WI38 (cell line): ENCODE results near the gene LAMC1.
"Not testable (repeated sequence)": the region's sequence is repeated elsewhere in the genome, so short reads cannot be mapped to it uniquely, and the experiment has no call there.

Source experiments
- H3K4me3 ChIP-seq: 2 replicates; pipeline ENCODE4 v1.5.1; 2011; ENCODE audit warnings: low read depth, mild to moderate bottlenecking, control low read depth, low read length
- TF ChIP-seq, protein P1 (sequence below): IDR thresholded peaks from 2 replicates; pipeline ENCODE4 v1.5.1; 2012; ENCODE audit warnings: low read depth, mild to moderate bottlenecking, control low read depth, low read length

The LAMC1 gene

DNA sequence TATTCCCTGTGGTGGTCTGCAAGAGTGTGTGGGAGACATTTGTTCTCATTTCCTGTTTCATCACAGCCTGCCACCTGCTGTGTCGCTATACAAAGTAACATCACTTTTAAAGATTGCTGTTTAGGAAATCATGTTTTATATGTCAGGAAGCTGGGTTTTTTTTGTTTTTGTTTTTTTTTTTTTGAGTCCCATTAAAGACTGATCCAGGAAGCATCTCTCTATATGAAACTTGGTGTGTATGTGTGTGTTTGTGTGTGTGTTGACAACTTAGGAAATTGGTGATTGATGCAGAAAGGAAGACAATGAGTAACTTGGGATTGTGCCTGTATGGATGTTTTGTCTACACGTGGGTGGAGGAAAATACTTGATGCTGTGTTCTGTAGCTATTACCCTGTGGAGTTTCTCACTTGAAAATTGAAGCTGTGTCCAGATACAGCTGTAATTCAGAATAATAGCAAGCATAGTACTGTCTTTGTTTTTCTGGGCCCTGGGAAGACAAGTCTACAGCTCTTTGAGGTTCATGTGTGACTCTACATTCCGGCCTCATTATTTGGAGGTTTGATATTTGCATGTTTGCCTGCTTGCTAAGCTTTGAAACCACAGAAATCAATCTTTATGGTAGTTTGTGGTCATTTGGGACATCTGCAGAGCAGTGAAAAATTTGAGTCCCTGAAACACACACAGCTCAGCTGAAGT, 47.9 kb downstream of the LAMC1 start:
- no peak overlapping the region for H3K4me3 ChIP-seq
- TF ChIP-seq, protein P1, sequence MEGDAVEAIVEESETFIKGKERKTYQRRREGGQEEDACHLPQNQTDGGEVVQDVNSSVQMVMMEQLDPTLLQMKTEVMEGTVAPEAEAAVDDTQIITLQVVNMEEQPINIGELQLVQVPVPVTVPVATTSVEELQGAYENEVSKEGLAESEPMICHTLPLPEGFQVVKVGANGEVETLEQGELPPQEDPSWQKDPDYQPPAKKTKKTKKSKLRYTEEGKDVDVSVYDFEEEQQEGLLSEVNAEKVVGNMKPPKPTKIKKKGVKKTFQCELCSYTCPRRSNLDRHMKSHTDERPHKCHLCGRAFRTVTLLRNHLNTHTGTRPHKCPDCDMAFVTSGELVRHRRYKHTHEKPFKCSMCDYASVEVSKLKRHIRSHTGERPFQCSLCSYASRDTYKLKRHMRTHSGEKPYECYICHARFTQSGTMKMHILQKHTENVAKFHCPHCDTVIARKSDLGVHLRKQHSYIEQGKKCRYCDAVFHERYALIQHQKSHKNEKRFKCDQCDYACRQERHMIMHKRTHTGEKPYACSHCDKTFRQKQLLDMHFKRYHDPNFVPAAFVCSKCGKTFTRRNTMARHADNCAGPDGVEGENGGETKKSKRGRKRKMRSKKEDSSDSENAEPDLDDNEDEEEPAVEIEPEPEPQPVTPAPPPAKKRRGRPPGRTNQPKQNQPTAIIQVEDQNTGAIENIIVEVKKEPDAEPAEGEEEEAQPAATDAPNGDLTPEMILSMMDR, result no peak

DNA sequence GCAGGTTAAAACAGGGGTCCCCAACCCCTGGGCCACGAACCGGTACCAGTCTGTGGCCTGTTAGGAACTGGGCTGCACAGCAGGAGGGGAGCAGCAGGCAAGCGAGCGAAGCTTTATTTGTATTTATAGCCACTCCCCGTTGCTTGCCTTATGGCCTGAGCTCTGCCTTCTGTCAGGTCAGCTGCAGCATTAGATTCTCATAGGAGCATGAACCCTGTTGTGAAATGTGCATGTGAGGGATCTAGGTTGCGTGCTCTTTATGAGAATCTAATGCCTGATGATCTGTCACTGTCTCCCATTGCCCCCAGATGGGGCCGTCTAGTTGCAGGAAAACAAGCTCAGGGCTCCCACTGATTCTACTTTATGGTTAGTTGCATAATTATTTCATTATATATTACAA, 49.4 kb downstream of the LAMC1 start:
- H3K4me3 ChIP-seq, result not testable (repeated sequence)

DNA sequence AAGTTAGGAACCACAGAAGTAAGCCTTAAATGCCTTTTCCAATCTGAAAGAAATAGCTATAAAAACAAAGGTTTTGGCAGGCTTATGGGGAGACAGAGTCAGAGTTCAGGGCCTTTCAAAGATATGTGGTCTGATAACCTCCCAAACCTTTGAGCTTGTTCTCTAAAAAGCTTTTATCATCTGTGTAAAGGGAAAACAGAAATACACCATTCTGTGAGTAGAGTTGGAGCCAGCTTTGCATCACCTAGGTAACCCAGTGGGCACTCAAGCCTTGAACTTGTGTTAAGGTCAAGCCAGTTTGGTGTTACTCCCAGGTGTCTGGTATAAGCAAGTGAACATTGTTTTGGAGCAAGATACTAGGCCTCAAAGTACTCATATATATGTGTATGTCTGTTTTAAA, 50.1 kb downstream of the LAMC1 start:
- no peak overlapping the region for H3K4me3 ChIP-seq
- TF ChIP-seq, protein P1, result no peak

DNA sequence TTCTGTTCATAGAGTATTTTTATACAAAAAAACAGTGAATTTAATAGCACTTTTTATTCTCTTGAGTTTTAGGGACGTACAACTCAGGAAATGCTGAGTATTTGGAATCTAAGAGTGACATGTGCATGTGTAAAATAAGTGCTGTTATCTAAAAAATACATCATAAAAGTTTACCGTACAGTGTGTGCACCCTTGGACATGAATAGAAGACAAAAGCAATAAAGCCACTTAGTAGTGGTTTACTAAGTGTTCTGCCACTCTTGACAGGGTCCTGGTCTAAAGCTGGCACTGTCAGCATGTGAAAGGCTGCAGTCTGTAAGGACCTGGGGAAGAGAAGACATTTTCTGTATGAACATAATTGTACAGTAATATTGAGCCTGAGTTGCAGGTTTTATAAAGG, 51.0 kb downstream of the LAMC1 start:
- H3K4me3 ChIP-seq, result no peak overlapping the region
- TF ChIP-seq, protein P1, result no peak

DNA sequence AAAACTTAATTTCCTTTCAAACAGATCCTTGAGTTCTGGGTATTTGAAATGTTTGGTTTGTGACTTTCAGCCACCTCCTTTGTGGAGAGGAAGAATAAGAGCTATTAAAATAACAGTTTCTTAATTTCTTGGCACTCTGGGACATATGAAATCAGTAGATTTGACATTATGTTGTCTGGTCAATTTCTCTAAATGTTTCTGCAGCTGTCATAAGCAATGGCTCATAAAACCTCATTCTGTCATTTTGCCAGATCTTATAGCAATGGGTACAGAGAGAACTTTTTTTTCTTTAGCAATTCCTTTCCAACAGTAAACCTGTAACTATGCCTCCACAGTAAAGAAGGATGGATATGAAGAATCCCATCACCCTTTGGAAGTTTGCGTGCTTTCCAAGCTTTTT, 52.6 kb downstream of the LAMC1 start:
- TF ChIP-seq, protein P1, result no peak
- H3K4me3 ChIP-seq, result no peak overlapping the region

DNA sequence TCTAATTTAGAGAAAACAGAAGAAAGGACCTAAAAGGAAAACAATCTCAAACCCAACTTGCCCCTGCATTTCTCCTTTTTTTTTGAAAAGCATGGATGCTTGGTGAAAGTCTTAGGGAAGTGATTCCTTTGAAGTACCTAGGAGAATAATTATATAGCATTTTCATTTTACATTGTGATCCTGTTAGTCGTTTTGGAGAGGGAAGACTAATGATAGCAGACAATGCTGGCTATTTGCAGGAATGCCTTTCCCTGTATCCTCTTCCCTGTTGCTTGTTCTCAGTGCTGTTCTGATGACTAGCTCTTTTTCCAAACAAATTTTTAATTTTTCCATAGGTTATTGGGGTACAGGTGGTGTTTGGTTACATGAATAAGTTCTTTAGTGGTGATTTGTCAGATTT, 53.9 kb downstream of the LAMC1 start:
- no peak overlapping the region for H3K4me3 ChIP-seq
- TF ChIP-seq, protein P1, result no peak

DNA sequence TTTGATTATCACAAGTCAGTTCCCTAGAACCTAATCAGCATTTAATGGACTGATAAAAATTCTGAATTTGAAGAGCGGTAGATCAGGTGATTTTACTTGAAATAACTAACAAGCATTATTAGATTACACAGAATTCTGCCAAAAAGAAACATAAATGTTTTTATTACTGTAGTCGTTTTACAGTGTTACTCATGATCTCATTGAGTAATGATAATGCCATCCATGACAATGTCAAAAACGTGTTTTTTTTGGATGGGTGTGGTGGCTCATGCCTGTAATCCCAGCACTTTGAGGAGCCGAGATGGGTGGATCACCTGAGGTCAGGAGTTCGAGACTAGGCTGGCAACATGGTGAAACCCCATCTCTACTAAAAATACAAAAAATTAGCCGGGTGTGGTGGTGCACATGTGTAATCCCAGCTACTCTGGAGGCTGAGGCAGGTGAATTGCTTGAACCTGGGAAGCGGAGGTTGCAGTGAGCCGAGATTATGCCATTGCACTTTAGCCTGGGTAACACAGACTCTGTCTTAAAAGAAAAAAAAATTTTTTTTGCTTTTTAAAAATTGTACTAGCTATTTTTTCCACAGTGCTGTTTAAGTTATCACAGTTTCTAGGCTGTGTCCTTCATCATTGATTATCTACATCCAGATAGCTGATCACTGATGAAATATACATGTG, 56.6 kb downstream of the LAMC1 start:
- TF ChIP-seq, protein P1, result no peak
- no peak overlapping the region for H3K4me3 ChIP-seq

DNA sequence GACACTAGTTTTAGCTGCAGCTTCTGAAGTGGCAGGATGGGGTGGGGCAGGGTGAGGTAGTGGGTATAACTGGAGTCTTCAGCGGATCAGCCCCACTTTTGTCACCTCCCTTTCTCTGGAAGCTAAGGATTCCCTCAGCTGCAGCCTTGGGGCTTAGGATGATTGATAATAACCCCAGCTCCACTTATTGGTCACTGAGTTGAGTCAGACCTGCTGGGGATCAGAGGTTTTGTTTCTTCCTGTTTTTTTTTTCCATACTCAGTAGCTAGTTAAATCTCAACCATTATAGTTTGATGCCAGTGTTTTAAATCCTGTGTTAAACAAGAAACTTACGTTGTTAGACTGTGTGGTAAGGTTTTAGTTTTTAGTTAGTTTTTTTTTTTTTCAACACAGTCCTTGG, 57.2 kb downstream of the LAMC1 start:
- TF ChIP-seq, protein P1, result no peak
- H3K4me3 ChIP-seq, result no peak overlapping the region
